Activated CD8-positive, alpha-beta memory T cell treated with anti-CD3 and anti-CD28 coated beads, Interleukin-2, amount 50 U/mL, for 1 hour (primary cell): ENCODE data around the gene VENTX.

Experiments
- DNase-seq: peaks from one replicate; pipeline ENCODE4 v3.0.0-alpha.2; 2020; ENCODE audit errors: extremely low read depth

VENTX gene, protein sequence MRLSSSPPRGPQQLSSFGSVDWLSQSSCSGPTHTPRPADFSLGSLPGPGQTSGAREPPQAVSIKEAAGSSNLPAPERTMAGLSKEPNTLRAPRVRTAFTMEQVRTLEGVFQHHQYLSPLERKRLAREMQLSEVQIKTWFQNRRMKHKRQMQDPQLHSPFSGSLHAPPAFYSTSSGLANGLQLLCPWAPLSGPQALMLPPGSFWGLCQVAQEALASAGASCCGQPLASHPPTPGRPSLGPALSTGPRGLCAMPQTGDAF

DNA sequence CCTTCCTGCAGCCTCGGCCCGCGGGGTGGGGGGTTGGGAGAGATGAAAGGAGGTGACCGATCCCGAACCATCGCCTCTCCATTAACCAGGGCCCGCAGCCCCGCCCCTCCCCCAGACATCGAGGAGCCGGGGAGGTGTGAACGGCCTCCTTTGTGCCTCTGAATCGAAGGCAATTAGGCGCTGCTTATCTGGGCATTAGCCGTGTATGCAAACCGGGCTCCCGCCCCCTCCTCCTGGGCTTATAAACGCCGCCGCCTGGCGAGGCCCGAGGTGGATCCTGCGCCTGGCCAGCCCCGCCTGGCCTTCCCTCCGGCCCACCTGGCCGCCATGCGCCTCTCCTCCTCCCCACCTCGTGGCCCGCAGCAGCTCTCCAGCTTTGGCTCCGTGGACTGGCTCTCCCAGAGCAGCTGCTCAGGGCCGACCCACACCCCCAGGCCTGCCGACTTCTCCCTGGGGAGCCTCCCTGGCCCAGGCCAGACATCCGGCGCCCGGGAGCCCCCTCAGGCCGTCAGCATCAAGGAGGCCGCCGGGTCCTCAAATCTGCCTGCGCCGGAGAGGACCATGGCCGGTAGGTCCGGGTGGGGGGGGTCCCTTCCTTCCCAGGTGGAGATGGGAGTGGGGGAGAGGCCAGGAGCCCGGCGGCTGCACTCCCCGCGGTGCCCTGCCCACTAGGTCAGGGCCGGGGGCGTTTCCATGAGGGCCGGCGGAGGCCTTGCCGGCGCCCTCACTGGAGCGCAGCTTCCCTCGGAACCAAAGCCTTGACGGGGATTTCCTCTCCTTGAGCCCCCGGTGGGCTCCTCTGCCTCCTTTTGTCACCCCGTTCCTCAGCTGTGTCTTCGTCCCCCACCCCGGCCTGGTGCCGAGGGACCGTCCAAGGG lies at the start of gene VENTX:
Gene VENTX, plus strand, starts transcription at position 268 of the 878 bp plus-strand sequence. Its CDS starts 60 bp downstream, at position 328.
- DNase-seq = no peak

DNA sequence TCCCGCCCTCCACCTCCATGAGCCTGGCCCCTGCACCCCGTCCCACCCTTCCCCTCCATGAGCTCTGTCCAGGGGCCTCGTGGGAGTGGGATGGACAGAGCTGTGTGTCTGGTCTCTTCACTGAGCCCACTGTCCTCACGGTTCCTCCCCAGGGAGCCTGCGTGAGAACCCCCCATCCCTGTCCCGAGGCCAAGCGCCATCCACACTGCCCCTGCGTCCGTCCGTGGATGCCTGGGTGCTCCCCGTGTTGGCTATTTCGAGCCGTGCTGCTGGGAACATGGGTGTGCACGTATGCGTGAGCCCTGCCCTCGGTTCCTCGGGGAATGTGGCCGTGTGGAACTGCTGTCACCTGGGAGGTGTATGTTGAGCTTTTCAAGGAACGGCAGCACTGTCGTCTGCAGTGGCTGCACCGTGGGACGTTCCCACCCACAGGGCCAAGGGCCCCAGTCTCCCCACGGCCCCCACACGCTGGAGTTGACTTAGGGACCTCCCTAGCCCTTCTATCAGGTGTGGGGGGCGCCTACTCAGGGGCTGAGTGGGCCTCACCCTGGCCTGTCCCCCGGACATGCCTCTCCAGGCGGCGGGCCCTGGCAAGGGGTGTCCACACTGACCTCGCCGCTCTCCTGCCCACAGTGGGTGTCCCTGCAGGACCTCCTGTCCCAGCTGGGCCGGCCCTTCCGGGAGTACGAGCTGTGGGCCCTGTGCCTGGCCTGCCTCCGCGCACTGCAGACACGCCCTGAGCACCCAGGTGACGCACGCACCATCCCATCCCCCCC lies 49.6 kb upstream of the VENTX start:
- DNase-seq = no peak

DNA sequence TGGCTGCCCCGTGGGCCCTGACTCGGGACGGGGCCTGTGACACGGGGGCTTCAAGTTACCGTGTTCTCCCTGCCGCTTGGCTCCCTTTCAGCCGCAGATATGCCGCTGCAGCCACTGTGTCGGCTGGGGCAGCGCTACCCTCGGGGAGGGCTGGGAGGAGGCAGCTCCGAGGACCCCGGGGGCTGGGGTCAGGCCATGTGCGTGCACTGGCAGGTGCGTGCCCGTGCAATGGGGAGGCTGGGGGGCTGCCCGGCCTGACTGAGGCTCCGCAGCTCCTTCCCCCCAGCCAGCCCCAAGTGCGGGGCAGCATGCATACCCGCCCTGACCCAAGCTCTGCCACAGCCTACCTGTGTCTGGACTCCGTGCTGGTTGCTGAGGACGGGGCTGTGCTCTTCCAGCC lies 48.4 kb upstream of the VENTX start:
- DNase-seq = no peak

DNA sequence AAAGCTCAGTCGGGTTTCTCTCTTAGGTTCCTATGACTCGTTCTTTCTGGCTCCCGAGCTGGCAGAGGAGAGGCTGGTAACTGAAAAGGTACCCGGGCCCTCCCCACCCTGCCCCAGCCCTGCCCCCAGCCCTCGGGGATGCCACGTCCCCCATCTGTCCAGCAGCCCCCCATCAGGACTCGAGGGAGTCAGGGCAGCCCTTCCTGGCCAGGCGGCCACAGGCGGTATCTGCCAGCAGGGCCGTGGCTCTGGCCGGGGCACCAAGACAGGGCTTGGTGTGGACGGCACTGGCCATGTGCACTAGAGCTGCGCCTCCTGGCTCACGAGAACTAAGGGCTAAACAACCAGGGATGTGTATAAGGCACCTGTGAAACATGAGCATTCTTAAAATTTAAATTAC lies 47.9 kb upstream of the VENTX start:
- no peak for DNase-seq

DNA sequence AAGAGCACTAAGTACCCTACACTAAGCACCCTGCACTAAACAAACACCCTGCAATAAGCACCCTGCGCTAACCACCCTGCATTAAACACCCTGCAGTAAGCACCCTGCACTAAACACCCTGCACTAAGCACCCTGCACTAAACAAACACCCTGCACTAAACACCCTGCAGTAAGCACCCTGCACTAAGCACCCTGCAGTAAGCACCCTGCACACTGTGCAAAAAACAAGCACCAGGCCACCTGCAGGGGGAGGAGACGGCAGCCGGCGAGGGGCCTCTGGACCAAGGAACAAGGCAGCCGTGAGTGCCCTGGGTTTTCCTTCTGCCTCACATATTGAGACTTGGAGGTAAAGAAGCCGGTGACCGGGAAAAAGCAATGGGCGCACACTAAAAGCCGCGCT lies 47.4 kb upstream of the VENTX start:
- no peak for DNase-seq

DNA sequence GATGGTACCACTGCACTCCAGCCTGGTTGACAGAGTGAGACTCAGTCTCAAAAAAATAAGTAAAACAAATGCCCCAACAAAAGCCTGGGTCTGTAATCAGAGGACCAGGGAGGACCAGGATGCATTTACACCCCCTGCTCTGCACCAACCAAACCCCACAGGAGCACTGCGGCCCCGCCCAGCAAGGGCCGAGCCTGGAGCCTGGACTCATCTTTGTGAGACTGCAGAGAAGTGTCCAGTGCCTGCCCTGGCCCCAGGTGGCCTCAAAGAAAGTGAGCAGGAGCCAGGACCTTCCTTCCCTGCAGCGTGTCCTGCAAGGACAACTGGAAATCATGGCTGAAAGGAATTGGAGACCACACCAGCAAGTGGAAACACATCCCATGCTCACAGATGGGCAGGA lies 46.0 kb upstream of the VENTX start:
- DNase-seq = no peak

DNA sequence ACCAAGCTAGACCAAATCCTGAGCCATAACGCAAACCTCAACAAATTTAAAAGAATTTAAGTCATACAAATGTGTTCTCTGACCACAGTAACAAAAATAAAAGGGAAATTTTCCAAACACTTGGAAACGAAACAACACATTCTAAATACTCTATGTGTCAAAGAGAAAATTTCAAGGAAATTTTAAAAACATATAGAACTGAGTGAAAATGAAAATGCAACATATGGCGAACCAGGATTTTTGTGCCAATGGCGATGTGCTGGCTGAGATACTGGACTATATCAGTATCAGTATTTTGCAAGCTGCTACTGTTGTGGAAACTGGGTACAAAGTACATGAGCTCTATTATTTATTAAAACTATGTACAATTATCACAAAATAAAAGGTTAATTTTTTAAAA lies 43.5 kb upstream of the VENTX start:
- DNase-seq = no peak

DNA sequence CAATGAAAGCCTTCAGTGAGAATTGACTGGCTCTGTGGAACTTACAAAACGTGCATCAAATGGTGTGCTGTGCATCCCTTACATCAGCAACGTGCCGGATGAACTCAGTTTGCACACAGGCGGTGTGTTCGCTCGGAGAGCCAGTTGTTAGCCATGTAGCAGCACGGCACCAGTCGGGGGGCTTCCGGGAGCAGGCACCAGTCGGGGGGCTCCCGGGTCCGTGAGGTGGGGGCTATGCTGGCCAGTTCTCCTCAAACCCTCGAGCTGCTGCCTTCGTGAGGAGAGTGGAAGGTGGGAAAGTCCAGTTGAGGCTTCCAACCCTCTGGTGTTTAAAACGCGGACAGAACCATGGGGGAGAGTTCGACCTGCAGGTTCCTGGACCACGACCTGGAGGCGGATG lies 42.6 kb upstream of the VENTX start:
- no peak for DNase-seq

DNA sequence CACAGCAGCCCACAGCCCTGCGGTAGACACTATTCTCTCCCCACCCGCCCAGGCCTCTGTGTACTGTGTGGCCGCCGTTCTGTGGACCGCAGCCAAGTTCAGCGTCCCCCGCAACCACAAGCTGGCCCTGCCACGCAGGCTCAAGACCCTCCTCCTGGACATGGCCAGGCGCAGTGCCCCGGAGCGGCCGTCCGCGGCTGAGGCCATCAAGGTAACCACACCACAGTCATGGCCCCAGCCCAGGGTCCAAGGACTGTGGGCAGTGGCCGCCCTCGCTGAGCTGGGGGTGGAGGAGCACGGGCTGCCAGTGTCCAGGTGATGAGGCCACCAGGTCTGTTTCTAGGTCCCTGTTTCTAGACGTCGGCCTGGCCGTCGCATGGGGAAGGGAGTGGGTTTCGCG lies 42.0 kb upstream of the VENTX start:
- DNase-seq = no peak

DNA sequence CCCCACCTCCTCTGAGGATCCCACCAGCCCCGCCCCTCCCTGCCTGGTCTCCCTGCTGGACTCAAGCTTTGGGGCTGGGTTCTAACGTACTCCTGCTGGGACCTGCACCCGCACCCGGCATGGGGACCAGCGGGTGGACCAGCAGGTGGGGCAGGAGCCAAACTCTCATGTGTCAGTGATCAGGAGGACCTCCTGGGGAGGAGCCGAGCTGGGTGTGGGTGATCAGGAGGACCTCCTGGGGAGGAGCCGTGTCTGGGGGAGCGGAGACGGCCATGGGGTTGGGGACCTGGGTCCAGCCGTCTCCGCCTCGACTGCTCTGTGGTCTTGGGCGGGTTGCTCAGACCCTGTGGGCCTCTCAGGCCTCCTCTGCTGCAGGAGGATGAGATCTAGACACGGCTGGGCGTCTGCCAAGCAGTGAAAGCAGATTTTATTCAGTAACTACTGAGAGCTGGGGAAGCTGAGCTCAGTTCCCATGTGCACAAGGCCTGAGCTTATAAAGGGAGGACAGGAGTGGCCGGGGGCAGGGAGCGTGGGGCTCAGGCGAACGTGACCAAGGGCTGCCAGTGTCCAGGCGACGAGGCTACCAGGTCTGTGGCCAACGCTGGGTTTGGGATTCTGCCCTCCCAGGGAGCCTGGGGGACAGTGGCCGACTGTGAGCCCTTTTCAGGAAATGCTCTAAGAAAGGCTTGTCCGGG lies 41.3 kb upstream of the VENTX start:
- no peak for DNase-seq

DNA sequence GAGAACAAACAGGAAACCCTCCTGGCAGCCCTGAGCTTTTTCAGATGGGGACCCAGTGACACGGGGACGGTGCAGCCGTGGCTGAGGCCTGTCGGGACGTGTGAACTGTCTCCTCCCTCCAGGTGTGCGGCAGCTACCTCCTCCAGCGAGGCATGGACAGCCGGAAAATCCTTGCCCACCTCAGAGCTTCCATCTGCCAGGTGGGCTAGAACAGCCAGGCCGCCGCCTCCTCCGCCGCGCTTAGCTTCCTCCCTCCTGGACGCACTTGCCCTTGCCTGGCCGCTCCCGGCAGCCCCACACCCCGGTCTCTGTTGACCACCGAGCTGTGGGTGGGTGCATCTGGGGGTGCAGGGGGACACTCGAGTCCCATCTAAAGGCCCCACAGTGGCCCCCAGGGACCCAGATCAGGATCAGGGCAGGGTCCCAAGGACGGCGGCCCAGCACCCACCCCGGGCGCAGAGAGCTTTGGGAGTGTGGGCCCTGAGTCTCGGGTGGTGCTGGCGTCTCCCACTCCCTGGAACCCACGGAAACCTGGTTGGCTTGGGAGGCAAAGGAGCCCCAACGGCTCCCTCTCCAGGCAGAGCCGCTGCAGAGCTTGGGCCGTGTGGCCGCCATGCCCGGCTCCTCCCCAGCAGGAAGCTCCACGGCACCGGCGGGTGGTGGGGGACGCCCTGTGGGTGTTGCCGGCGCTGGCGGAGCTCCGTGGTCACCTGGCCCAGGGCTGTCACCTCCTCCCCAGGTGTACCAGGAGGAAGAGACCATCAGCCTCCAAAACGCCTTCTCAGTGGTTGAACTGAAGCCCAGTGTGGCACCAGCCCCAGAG lies 40.5 kb upstream of the VENTX start:
- no peak for DNase-seq

DNA sequence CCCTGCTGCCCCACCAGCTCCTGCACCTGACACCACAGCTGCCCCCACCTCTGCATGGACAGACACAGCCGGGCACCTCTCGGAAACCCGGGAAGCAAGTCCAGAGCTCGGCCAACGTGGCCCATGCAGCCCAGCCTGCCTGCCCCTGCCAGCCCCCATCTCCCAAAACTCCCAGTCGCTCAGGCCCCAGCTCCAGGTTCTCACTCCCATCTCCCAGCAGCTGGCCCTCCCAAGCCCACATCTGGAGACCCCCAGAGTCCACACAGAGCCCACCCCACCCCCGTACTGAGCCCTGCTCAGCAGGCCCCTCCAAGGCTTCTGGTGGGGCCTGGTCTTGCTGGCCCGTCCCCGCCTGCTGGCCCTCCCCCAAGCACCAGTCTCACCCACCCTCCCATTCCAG lies 39.9 kb upstream of the VENTX start:
- DNase-seq = no peak

DNA sequence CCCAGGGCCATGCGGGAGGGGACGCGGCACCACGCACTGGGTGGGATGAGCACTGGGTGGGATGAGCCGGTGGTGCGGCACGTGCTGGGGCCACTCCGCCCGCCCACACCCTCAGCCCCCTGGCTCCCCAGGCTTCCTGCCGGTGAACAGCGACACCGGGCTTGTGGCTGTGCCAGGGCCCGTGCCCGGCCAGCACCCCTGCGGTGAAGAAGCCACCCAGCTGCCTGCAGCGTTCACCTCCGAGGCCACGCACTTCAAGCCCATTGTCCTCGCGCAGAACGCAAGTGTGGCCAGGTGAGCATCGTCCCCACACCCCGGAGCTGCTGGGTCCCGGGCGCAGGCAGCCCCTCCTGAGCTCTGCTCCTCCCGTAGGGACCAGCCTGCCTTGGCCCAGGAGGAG lies 39.4 kb upstream of the VENTX start:
- no peak for DNase-seq

DNA sequence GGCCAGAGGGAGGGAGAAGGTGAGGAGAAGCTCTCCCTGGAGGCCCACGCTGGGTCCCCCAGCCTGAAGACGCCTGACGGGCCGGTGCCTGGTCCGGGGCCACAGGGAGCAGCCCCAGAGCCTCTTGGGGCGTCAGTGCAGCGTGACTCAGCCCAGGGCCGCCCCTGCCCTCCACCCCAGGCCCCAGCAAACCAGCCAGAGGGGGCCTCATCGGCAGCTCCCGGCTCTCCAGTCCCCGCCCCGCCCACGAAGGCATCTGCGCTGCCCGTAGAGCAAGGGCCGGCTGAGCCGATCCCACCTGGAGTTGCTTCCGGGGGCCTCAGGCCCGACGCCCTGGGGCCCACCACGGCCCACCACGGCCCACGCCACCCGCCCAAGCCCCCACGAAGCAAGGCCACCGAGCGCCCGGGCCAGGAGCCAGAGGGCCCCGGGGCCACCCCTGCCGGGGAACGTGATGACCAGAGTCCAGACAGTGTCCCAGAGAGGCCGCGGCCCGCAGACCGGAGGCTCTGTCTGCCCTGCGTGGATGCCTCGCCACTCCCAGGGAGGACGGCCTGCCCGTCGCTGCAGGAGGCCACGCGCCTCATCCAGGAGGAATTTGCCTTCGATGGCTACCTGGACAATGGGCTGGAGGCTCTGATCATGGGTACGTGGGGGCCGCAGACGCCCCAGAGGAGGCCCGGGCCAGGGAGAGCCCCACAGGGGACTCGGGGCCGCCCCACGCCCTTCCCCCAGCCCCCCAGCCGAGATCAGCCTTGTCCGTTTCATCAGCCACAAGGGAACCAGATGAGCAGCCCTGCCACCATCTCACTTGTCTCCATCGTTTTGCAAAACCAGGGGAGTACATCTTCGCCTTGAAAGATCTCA lies 38.8 kb upstream of the VENTX start:
- no peak for DNase-seq

DNA sequence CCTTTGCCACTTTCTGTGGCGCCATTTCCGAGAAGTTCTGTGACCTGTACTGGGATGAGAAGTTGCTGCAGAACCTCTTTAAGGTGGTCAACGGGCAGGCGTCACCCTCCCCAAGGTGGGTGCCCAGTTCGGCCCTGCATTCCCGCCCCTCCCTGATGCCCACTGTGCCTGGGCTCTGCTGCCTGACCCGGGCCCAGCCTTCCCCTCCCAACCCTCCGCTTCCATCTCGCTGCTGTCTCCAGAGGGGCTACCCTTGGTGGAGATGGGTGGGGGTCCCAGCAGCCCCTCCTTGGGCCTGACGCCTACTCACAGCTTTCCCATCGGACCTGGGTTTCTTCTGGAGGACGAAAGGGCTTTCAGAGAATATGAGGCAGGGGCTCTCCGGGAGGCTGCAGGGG lies 38.2 kb upstream of the VENTX start:
- no peak for DNase-seq

DNA sequence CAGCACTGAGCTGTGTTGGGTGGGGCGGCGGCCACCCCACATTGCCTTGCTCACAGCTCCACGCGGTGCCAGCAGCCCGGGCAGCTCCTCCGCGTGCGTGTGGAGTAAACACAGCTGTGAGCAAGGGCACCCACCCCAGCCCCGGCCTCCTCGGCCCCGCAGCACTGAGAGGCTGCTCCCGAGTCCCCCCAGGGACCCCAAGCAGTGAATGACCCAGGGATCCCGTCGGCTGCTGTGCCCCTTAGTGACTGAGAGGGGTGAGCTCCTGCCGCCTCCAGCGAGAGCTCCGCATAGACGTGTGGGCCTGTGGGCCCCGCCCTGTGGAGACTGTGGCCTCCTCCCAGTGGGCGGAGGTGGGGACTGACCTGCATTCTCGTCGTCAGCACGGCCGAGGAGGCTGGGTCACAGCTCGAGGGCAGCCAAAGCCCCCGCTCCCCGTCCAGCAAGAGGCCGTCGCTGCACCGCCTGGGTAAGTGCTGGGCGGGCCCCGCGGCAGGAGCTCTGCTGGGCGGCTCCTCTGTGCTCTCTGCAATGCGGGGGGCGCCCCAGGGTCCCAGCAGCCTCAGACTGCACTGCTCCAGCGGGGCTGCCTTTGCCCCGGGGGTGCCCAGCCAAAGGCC lies 37.6 kb upstream of the VENTX start:
- DNase-seq = no peak

DNA sequence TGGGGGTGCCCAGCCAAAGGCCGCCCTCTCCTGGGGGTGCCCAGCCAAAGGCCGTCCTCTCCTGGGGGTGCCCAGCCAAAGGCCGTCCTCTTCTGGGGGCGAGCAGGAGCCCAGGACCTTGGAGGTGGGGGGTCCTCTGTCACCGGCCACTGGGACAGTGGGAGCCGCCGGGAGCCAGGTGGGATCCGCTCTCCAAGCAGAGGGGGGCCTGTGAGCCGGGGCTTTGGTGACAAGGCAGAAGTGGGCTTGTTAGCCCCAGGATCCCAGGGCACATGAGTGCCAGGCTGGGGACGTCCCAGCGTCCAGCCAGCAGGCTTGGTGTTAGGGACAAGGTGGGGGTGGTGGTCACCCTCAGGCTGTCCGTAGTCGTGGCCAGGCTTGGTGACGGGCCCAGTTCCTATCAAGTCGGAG lies 37.0 kb upstream of the VENTX start:
- no peak for DNase-seq

DNA sequence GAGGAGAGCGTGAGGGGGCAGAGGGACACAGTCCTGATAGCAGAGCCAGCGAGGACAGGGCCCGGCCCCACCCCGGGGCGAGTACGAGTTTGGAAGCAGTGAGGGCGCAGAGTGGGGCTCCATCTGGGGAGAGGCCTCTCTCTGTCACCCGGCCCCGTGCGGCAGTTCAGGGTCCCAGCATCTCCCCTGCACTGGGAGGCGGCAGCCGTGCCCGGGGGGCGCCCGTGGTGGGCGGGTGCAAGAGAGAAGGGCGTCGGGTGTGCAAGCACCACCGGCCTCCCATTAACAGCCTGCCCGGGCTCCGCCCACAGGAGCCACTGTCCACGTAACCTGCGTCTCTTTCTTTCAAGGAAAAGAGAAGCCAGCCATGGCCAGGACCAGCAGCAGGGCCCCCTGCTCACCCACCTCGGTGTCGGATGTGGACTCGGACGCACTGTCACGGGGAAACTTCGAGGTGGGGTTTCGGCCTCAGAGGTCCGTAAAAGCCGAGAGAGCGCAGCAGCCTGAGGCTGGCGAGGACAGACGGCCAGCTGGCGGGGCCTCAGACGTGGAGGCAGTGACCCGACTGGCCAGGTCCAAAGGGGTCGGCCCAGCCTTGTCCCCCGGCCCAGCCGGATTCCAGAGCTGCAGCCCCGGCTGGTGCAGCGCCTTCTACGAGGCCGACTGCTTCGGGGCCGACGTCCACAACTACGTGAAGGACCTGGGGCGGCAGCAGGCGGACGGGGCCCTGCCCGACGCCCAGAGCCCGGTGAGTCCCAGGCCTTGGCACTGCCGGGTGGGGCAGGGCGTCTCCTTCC lies 36.3 kb upstream of the VENTX start:
- no peak for DNase-seq
